Measurements from ENCODE around the gene LINS1. TPM values are rescaled to one million over a fixed set of nuclear protein-coding genes. Genes with fewer than 3 reads are reported as not detected.

The LINS1 gene
- total RNA-seq, 1 donor from 2014 or later = 33.3 TPM

- Mint-ChIP-seq H3K9me3 (peaks cover 4% of the 10 kb centered on the region), H3K36me3 (ENCODE audit: low read depth) (peaks cover 7% of the 10 kb centered on the region), H3K27me3 (no peaks in the 10 kb centered on the region), H3K4me1 (no peaks in the 10 kb centered on the region), H3K27ac (no peak overlapping the region), H3K4me3 (no peak overlapping the region)
- TF ChIP-seq CTCF (IDR thresholded peaks at IDR 0.05) = no peak
- intact Hi-C loops (cut with micrococcal nuclease) = no loop called here
- ChIA-PET POLR2A (no interaction called here), CTCF (no interaction called here)
- DNase-seq (no peak), ATAC-seq (ENCODE audit: low read depth) (no peak)
Observed at GRCh38 chr15:100553468-100553867, 48.5 kb downstream of the LINS1 start.

- no peak overlapping the region for H3K27ac Mint-ChIP-seq
- no peak overlapping the region for H3K4me3 Mint-ChIP-seq
- peaks cover 7% of the 10 kb centered on the region for H3K27me3 Mint-ChIP-seq
- peaks cover 4% of the 10 kb centered on the region for H3K36me3 Mint-ChIP-seq (ENCODE audit: low read depth)
- no peak for ATAC-seq (ENCODE audit: low read depth)
- H3K9me3 Mint-ChIP-seq = peaks cover 4% of the 10 kb centered on the region
- DNase-seq = no peak
- H3K4me1 Mint-ChIP-seq = no peaks in the 10 kb centered on the region
- CTCF ChIA-PET = no interaction called here
- POLR2A ChIA-PET = no interaction called here
- TF ChIP-seq CTCF (IDR thresholded peaks at IDR 0.05) = no peak
- intact Hi-C loops (cut with micrococcal nuclease) = no loop called here
Observed at GRCh38 chr15:100547961-100548360, 54.0 kb downstream of the LINS1 start.

- Mint-ChIP-seq H3K36me3 (ENCODE audit: low read depth) (no peaks in the 10 kb centered on the region), H3K27ac (no peak overlapping the region), H3K9me3 (no peaks in the 10 kb centered on the region), H3K4me3 (no peak overlapping the region), H3K27me3 (peaks cover 8% of the 10 kb centered on the region), H3K4me1 (no peaks in the 10 kb centered on the region)
- intact Hi-C loops (cut with micrococcal nuclease) = no loop called here
- no peak for DNase-seq
- ATAC-seq (ENCODE audit: low read depth) = no peak
- CTCF ChIA-PET = no interaction called here
- no peak for TF ChIP-seq CTCF (IDR thresholded peaks at IDR 0.05)
- POLR2A ChIA-PET = no interaction called here
Observed at GRCh38 chr15:100544946-100545345, 57.0 kb downstream of the LINS1 start.

- ATAC-seq (ENCODE audit: low read depth) (no peak), DNase-seq (no peak)
- ChIA-PET POLR2A (no interaction called here), CTCF (no interaction called here)
- Mint-ChIP-seq H3K36me3 (ENCODE audit: low read depth) (no peaks in the 10 kb centered on the region), H3K9me3 (no peaks in the 10 kb centered on the region), H3K4me1 (no peaks in the 10 kb centered on the region), H3K27ac (no peak overlapping the region), H3K27me3 (peaks cover 8% of the 10 kb centered on the region), H3K4me3 (no peak overlapping the region)
- intact Hi-C loops (cut with micrococcal nuclease) = no loop called here
- no peak for TF ChIP-seq CTCF (IDR thresholded peaks at IDR 0.05)
Observed at GRCh38 chr15:100544338-100544841, 57.6 kb downstream of the LINS1 start.

GRCh38 chr15:100542290-100542689, 59.7 kb downstream of the LINS1 start:
- Mint-ChIP-seq H3K4me3 (no peak overlapping the region), H3K36me3 (ENCODE audit: low read depth) (no peaks in the 10 kb centered on the region), H3K4me1 (peaks cover 6% of the 10 kb centered on the region), H3K27ac (no peak overlapping the region), H3K27me3 (peaks cover 8% of the 10 kb centered on the region), H3K9me3 (peaks cover 6% of the 10 kb centered on the region)
- ChIA-PET CTCF (no interaction called here), POLR2A (no interaction called here)
- DNase-seq (no peak), ATAC-seq (ENCODE audit: low read depth) (no peak)
- no peak for TF ChIP-seq CTCF (IDR thresholded peaks at IDR 0.05)
- intact Hi-C loops (cut with micrococcal nuclease) = no loop called here
